Fibroblast of the aortic adventitia (primary cell): ENCODE results near the gene HIBCH. TPM values are rescaled to one million over a fixed set of nuclear protein-coding genes. Genes with fewer than 3 reads are reported as not detected.
A peak's percentile ranks its signal among the peaks of the same experiment; 100 is the strongest.
"Not testable (repeated sequence)": the region's sequence is repeated elsewhere in the genome, so short reads cannot be mapped to it uniquely, and the experiment has no call there.

Experiments used
- DNase-seq: peaks from one replicate; pipeline ENCODE4 v3.0.0-alpha.2; 2010; ENCODE audit warnings: low read depth
- H3K4me3 ChIP-seq: 2 replicates; pipeline ENCODE4 v1.5.1; 2011; ENCODE audit warnings: low read depth, mild to moderate bottlenecking, control low read depth, low read length, moderate library complexity
- CTCF ChIP-seq: IDR thresholded peaks from 2 replicates; pipeline ENCODE4 v1.5.1; 2011; ENCODE audit warnings: mild to moderate bottlenecking, low read length, control low read depth, inconsistent platforms; ENCODE audit not compliant: insufficient read depth
- total RNA-seq: library from RNA; depleted of rRNA; stranded (reverse); fragments of >200 nt; gene quantifications from 2 replicates; pipeline ENCODE4 v1.2.3, GENCODE V29; 2012; ENCODE audit warnings: low replicate concordance

HIBCH gene
- total RNA-seq, 1 donor, result 21.5 TPM

- H3K4me3 ChIP-seq, result no peak overlapping the region
- no peak for TF ChIP-seq CTCF
- DNase-seq, result no peak
Observed at GRCh38 chr2:190311893-190312634, 7.6 kb downstream of the HIBCH start.

GRCh38 chr2:190308031-190308430 lies 11.6 kb downstream of the HIBCH start:
- no peak for TF ChIP-seq CTCF
- no peak for DNase-seq
- no peak overlapping the region for H3K4me3 ChIP-seq

- DNase-seq, result no peak
- no peak for TF ChIP-seq CTCF
- H3K4me3 ChIP-seq, result no peak overlapping the region
Observed at GRCh38 chr2:190304404-190304803, 15.2 kb downstream of the HIBCH start.

GRCh38 chr2:190303647-190304046 lies 16.0 kb downstream of the HIBCH start:
- H3K4me3 ChIP-seq, result no peak overlapping the region
- peak; percentile 17 for DNase-seq
- no peak for TF ChIP-seq CTCF

GRCh38 chr2:190302052-190302451 lies 17.6 kb downstream of the HIBCH start:
- TF ChIP-seq CTCF, result no peak
- no peak for DNase-seq
- H3K4me3 ChIP-seq, result no peak overlapping the region

- no peak overlapping the region for H3K4me3 ChIP-seq
- TF ChIP-seq CTCF, result no peak
- DNase-seq, result no peak
Observed at GRCh38 chr2:190301032-190301431, 18.6 kb downstream of the HIBCH start.

GRCh38 chr2:190297880-190298279 lies 21.7 kb downstream of the HIBCH start:
- H3K4me3 ChIP-seq, DNase-seq: not testable (repeated sequence)
